Stimulated activated CD4-positive, alpha-beta T cell treated with anti-CD3 and anti-CD28 coated beads, TNF-alpha, amount 100 ng/mL, for 1 hour (primary cell): ENCODE data around the gene EXOC6B.

Experiments
- DNase-seq, 3 donors: peaks; one replicate each; pipeline ENCODE4 v3.0.0-alpha.2; 2020; ENCODE audit warnings: low read depth in 3 of 3, low spot score in 1 of 3

Gene EXOC6B

GRCh38 chr2:72830273-72830672, 4.4 kb upstream of the EXOC6B start:
- no peak for DNase-seq

GRCh38 chr2:72828840-72829507, 3.1 kb upstream of the EXOC6B start:
- no peak for DNase-seq

GRCh38 chr2:72827966-72828646, 2.3 kb upstream of the EXOC6B start:
- DNase-seq = no peak

GRCh38 chr2:72827487-72827886, 1.7 kb upstream of the EXOC6B start:
- no peak for DNase-seq

DNA sequence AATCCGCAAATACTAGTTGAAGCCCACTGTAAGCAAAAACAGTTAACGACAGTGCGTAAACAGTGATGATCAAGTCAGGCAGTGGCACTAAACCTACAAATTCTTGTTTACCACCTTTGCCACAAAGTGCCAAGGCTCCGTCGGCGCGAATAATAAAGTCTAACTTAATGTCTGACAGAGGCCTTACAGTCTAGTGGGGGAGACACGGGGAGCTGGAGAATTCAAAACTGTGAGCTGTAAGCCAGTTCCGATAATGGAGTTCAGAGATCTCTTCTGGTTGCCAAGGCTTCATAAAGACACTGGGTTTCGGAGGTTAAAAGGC, 284 bp upstream of the EXOC6B start:
- DNase-seq = no peak

- no peak for DNase-seq
These were observed 1.5 kb downstream of the EXOC6B start for GRCh38 chr2:72824224-72824842.

- DNase-seq = no peak
These were observed 3.0 kb downstream of the EXOC6B start for GRCh38 chr2:72822794-72823193.

DNA sequence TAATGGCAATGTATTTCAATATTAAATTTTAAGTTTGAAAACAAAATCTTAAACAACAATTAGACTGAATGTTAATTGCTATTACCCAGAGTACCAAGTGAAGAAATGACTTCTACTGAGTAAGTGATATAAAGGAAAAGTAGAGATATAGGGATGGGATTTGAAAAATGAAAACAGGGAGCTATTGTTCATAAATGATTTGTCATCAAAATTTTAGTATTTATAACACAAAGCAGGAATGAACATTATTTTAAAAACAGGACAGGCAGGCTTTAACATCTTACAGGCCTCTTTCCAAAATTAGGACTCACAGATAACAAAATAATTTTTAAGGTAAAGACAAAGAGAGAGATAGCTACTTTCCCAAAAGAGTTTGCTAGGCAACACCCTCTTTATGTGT, 3.9 kb downstream of the EXOC6B start:
- no peak for DNase-seq

DNA sequence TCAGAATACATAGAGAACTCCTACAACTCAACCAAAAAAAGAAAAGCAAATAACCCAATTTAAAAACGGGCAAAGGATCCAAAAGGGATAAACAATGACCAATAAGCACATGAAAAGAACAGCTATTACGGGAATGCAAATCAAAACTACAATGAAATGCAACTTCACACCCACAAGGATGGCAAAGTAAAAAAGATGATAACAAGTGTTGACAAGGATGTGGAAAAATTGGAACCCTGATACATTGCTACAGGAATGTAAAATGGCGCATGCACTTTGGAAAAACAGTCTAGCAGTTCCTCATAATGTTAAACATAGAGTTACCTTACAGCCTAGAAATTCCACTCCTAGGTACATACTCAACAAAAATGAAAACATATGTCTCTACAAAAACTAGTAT, 4.7 kb downstream of the EXOC6B start:
- DNase-seq = no peak

DNA sequence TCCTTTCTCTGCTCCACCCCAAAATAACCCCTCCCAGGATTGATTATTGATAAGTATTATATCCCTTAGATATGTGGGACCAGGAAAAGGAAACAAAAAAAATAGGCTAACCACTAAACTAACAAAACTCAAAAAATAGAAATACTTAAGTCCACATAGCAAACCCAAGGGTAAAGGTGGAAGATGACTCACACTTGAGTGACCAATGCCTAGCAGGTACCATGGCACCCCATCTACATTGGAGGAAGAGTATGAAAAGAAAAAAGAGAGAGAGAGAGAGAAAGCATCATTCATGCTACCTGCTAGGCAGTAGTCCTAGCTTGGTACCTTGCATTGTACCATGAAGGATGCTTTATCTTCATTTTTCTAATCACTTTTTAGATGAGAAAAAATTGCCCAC, 6.3 kb downstream of the EXOC6B start:
- no peak for DNase-seq

GRCh38 chr2:72815655-72816278, 10.1 kb downstream of the EXOC6B start:
- DNase-seq = no peak

DNA sequence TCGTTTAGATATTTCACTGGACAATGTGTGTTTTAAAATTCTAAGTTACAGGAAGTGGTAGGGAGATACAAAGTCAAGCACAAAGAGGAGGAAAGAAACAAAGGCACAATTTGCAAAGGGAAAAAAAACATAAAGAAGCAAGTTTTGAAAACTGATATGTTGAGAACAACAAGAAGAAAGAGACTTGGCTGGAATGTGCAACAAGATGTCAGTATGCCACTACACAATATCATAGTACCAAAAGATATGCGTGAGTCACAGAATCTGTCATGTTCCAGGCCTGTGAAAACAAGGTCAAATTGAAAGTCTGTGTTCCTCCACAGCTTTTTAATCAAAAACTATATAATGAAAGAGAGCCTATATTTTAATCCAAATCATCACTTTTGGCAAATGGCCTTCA, 12.0 kb downstream of the EXOC6B start:
- no peak for DNase-seq

DNA sequence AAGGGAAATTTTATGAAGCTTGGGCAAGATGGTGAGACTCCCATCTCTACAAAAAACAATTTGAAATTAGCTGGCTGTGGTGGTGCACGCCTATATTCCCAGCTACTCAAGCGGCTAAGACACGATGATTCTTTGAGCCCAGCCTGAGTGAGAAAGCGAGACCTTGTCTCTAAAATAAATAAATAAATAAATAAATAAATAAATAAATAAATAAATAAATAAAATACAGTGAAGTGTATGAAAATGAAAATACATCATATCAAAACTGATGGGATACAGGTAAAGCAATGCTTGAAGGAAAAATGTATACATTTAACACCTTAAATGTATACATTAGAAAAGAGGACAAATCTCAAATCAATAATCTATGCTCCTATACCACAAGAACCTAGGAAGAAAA, 15.7 kb downstream of the EXOC6B start:
- no peak for DNase-seq

DNA sequence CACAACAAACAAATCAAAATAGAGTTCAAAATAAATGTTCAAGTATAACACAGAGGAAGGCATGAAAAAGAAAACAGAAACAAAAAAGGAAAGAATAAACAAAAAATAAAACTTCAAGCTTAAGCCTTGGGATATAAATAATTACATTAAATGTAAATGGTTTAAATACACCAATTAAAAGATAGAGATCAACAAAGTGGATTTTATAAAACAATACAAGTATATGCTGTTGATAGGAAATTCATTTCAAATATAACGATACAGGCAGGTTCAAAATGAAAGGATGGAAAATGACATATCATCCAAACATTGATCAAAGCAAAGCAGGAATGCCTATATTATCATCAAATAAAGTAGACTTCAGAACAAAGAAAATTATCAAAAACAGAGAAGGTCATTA, 16.7 kb downstream of the EXOC6B start:
- DNase-seq = no peak

DNA sequence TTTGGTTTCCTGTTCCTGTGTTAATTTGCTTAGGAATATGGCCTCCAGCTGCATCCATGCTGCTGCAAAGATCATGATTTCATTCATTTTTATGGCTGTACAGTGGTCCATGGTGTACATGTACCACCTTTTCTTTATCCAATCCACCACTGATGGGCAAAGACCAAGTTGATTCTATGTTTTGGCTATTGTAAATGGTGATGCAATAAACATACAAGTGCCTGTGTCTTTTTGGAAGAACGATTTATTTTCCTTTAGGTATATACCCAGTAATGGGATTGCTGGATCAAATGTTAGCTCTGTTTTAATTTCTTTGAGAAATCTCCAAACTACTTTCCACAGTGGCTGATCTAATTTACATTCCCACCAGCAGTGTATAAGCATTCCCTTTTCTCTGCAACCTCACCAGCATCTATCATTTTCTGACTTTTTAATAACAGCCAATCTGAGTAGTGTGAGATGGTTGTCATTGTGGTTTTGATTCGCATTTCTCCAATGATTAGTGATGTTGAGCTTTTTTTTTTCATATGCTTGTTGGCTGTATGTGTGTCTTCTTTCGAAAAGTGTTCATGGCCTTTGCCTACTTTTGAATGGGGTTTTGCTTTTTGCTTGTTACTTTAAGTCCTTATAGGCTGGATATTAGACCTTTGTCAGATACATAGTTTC, 19.4 kb downstream of the EXOC6B start:
- DNase-seq = no peak

GRCh38 chr2:72803626-72804320, 22.1 kb downstream of the EXOC6B start:
- no peak for DNase-seq

DNA sequence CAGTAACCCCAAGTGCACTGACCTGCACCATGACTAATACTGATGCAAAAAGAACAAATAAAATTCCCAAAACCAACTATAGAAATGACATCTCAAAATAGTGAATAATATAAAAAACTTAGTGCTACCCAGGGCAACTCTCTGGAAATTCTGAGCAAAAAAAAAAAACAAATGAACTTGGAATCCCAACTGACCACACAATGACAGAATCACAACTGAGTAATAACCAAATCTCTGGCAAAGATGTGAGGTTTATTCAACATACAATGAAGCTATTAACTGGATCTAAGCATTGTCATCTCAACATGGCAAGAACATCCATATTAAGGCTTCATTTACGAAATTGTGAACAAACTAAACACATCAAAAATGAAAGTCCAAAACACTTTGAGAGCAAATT, 22.7 kb downstream of the EXOC6B start:
- no peak for DNase-seq

DNA sequence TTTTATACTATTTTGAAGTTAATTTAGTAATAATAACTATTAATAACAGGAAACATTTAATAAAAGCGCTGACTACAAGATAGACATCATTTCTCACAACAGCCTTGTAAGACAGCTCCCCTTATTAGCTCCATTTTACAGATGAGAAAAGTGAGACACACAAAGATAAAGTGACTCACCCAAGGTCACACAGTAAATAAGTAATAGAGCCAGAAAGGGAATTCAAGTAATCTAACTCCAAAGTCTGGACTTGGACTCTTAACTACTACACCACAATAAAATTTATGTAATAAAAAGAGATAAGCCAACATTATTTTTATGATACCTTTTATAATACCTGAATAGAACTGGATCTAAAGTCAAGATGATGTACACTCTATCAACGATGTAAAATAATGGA, 25.3 kb downstream of the EXOC6B start:
- DNase-seq = no peak

- no peak for DNase-seq
These were observed 28.1 kb downstream of the EXOC6B start for GRCh38 chr2:72797740-72798139.

DNA sequence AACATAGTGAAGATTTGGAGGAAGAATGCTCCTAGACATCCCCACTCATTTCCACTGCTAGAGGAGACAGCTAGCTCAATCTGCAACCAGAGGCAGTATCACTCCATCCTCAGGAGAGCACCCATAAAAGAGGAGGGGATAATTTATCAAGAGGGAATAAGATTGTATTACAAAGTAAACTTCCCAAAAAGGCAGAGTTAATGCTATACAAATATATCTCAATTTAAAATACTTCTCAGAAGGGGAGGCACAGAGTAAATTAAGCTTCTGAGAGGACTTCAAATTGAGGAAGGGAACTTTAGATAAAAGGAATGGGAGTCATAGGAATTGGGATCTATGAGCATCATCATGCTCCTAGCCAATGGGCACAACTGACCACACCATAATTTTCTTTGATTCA, 29.1 kb downstream of the EXOC6B start:
- DNase-seq = no peak

DNA sequence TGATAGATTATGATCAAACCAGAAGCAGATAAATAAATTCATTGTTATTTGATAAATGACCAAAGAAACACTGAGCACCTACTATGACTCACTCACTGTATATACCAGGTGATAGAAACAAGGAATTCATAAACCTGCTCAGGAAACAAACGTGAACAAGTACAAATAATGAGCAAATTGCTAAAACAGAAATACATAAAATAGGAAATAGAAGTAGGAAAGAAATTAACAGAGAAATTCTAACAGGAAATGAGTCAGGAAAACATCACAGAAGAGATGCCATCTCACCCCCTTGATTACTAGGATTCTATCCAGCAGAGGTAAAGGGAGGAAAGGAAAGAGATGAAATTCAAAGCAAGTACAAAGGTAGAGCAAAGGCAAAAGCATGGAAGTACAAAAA, 31.3 kb downstream of the EXOC6B start:
- DNase-seq = no peak
